HG03066 (cell line): ENCODE measurements around the gene OR2T2.
A peak's percentile ranks its signal among the peaks of the same experiment; 100 is the strongest.
"Not testable (repeated sequence)": the region's sequence is repeated elsewhere in the genome, so short reads cannot be mapped to it uniquely, and the experiment has no call there.

Experiments
- ATAC-seq: cut with Tn5 transposase; IDR thresholded peaks from one replicate; pipeline ENCODE4 v1.9.1; 2021; ENCODE audit warnings: low read depth; ENCODE audit not compliant: unreplicated experiment

Gene OR2T2

GRCh38 chr1:248449821-248450465, 4.5 kb downstream of the OR2T2 start:
- ATAC-seq = peak; percentile 1

- ATAC-seq = peak; percentile 68
Observed at GRCh38 chr1:248450466-248451145, 5.2 kb downstream of the OR2T2 start.

GRCh38 chr1:248453619-248454018, 8.2 kb downstream of the OR2T2 start:
- not testable (repeated sequence) for ATAC-seq

GRCh38 chr1:248455045-248455444, 9.6 kb downstream of the OR2T2 start:
- ATAC-seq = not testable (repeated sequence)

- not testable (repeated sequence) for ATAC-seq
Observed at GRCh38 chr1:248456635-248457034, 11.2 kb downstream of the OR2T2 start.

- not testable (repeated sequence) for ATAC-seq
Observed at GRCh38 chr1:248459117-248459516, 13.7 kb downstream of the OR2T2 start.

GRCh38 chr1:248471154-248471553, 25.7 kb downstream of the OR2T2 start:
- ATAC-seq = no peak

- not testable (repeated sequence) for ATAC-seq
Observed at GRCh38 chr1:248472111-248472510, 26.7 kb downstream of the OR2T2 start.

GRCh38 chr1:248473051-248473450, 27.6 kb downstream of the OR2T2 start, which contains the start of gene OR2T3:
Gene OR2T3, plus strand, starts transcription at chr1:248473351. Its CDS starts 0 bp downstream, at chr1:248473351.
- ATAC-seq = not testable (repeated sequence)

GRCh38 chr1:248475660-248476059, 30.2 kb downstream of the OR2T2 start:
- not testable (repeated sequence) for ATAC-seq

GRCh38 chr1:248481686-248482579, 36.5 kb downstream of the OR2T2 start:
- peak; percentile 90 for ATAC-seq

- ATAC-seq = not testable (repeated sequence)
Observed at GRCh38 chr1:248488289-248488688, 42.9 kb downstream of the OR2T2 start, which contains the start of gene OR2T5. Gene OR2T5, plus strand, starts transcription at chr1:248488589. Its CDS starts 0 bp downstream, at chr1:248488589.

GRCh38 chr1:248496661-248497060, 51.2 kb downstream of the OR2T2 start:
- ATAC-seq = not testable (repeated sequence)

- ATAC-seq = not testable (repeated sequence)
Observed at GRCh38 chr1:248500305-248501035, 55.0 kb downstream of the OR2T2 start.
